K562 (cell line): ENCODE results near the gene SKOR1. TPM values are rescaled to one million over a fixed set of nuclear protein-coding genes. Genes with fewer than 3 reads are reported as not detected.

Source experiments
- BCOR ChIP-seq: fragments of 450-650 bp; IDR thresholded peaks from 2 replicates; pipeline ENCODE4 v1.6.1; 2016
- BRCA1 ChIP-seq, 2 experiments: fragments of 450-650 bp in 1 of 2; sonication (generic) in 1 of 2; formaldehyde crosslinking in 1 of 2; IDR thresholded peaks; 2 replicates each; pipeline versions ENCODE4 v1.5.0 to v1.6.1; 2017 to 2020; ENCODE audit warnings: mild to moderate bottlenecking in 1 of 2, missing genetic modification reagents in 1 of 2
- BRD9 ChIP-seq: fragments of 450-650 bp; IDR thresholded peaks from 2 replicates; pipeline ENCODE4 v1.6.1; 2018; ENCODE audit warnings: low read depth; ENCODE audit not compliant: partially characterized antibody
- C11orf30 ChIP-seq: fragments of 450-650 bp; IDR thresholded peaks from 2 replicates; pipeline ENCODE4 v1.6.1; 2016; ENCODE audit warnings: low read depth, mild to moderate bottlenecking
- CBX3 ChIP-seq, 2 experiments: IDR thresholded peaks; 1 replicate in 1 of 2; 2 replicates in 1 of 2; pipeline ENCODE4 v1.6.1; 2012; ENCODE audit warnings: inconsistent platforms in 2 of 2, low read length in 2 of 2, borderline replicate concordance in 1 of 2, control low read depth in 1 of 2
- E2F3 ChIP-seq: fragments of 250-450 bp; sonication (Bioruptor Pico); IDR thresholded peaks from 2 replicates; pipeline ENCODE4 v1.4.0; 2020; ENCODE audit warnings: mild to moderate bottlenecking
- FOXK2 ChIP-seq, 2 experiments: fragments of 450-650 bp; IDR thresholded peaks in 1 of 2; conservative IDR thresholded peaks in 1 of 2; 2 replicates each; pipeline ENCODE4 v1.6.1; 2016; ENCODE audit warnings: low read depth in 2 of 2, mild to moderate bottlenecking in 1 of 2
- GTF2E2 ChIP-seq: fragments of 200-800 bp; sonication (Bioruptor generic); IDR thresholded peaks from 2 replicates; pipeline ENCODE4 v1.6.1; 2016; ENCODE audit warnings: missing genetic modification characterization, missing compliant biosample characterization
- JUND ChIP-seq, 2 experiments: IDR thresholded peaks; 2 replicates in 1 of 2; 3 replicates in 1 of 2; pipeline ENCODE4 v1.6.1; 2011; ENCODE audit warnings: borderline replicate concordance in 2 of 2, low read depth in 2 of 2, low read length in 2 of 2, improper control_type of control experiment in 1 of 2, missing biosample characterization in 1 of 2, missing genetic modification characterization in 1 of 2, missing genetic modification reagents in 1 of 2
- KLF10 ChIP-seq: fragments of 250-450 bp; sonication (Bioruptor Pico); IDR thresholded peaks from 2 replicates; pipeline ENCODE4 v1.6.1; 2021; ENCODE audit warnings: matching md5 sums
- MBD2 ChIP-seq: sonication (generic); IDR thresholded peaks from 2 replicates; pipeline ENCODE4 v1.6.1; 2016; ENCODE audit warnings: low read depth, borderline replicate concordance
- MTF1 ChIP-seq: fragments of 250-450 bp; sonication (Bioruptor Pico); IDR thresholded peaks from 2 replicates; pipeline ENCODE4 v1.9.0; 2021; ENCODE audit warnings: moderate library complexity, mild to moderate bottlenecking, inconsistent platforms, borderline replicate concordance
- NCOA6 ChIP-seq: fragments of 450-650 bp; IDR thresholded peaks from 2 replicates; pipeline ENCODE4 v1.6.1; 2017; ENCODE audit warnings: mild to moderate bottlenecking
- RAD51 ChIP-seq: fragments of 450-650 bp; IDR thresholded peaks from 2 replicates; pipeline ENCODE4 v1.7.1; 2016; ENCODE audit warnings: low read depth, mild to moderate bottlenecking, borderline replicate concordance
- RBM22 ChIP-seq: fragments of 200-400 bp; formaldehyde crosslinking; IDR thresholded peaks from 2 replicates; pipeline ENCODE4 v1.6.1; 2018; ENCODE audit warnings: low read length, low read depth; ENCODE audit not compliant: poor library complexity, severe bottlenecking
- ZBTB17 ChIP-seq: fragments of 450-650 bp; formaldehyde crosslinking; IDR thresholded peaks from 2 replicates; pipeline ENCODE4 v1.4.0; 2020; ENCODE audit warnings: mild to moderate bottlenecking
- ZFPM2 ChIP-seq: fragments of 250-450 bp; sonication (Bioruptor Pico); IDR thresholded peaks from 2 replicates; pipeline ENCODE4 v1.5.1; 2022; ENCODE audit warnings: mild to moderate bottlenecking
- ZNF12 ChIP-seq: sonication (generic); formaldehyde crosslinking; IDR thresholded peaks from 2 replicates; pipeline ENCODE4 v1.4.0; 2020; ENCODE audit warnings: mild to moderate bottlenecking, missing genetic modification reagents
- ZNF444 ChIP-seq: fragments of 250-450 bp; sonication (Bioruptor Pico); IDR thresholded peaks from 2 replicates; pipeline ENCODE4 v1.4.0; 2020; ENCODE audit warnings: mild to moderate bottlenecking, moderate library complexity
- ZNF445 ChIP-seq: fragments of 250-450 bp; sonication (Bioruptor Pico); IDR thresholded peaks from 2 replicates; pipeline ENCODE4 v1.4.0; 2020; ENCODE audit warnings: low read depth, mild to moderate bottlenecking, moderate library complexity
- polyA plus RNA-seq, 8 experiments: library from polyadenylated mRNA; depleted of rRNA in 4 of 8; stranded (reverse) in 5 of 8; unstranded in 3 of 8; fragments of >200 nt; fragmentation: Nextera tagmentation in 2 of 8; fragmentation: Illumina TruSeq in 1 of 8; extraction: Ambion mirVana in 2 of 8; extraction: Trizol in 1 of 8; gene quantifications; 2 replicates each; pipeline versions ENCODE4 v1.2.1 to v1.2.3, GENCODE V29; 2011 to 2014; ENCODE audit warnings: inconsistent platforms in 1 of 8, missing spikeins in 1 of 8
- total RNA-seq, 7 experiments: library from RNA; depleted of rRNA in 6 of 7; stranded (reverse); fragments of >200 nt in 6 of 7; fragmentation: Illumina TruSeq in 2 of 7; extraction: Trizol in 2 of 7; gene quantifications; 2 replicates each; pipeline versions ENCODE4 v1.2.1 to v1.2.3, GENCODE V29; 2011 to 2021; ENCODE audit warnings: low replicate concordance in 1 of 7

SKOR1 gene
- total and polyA plus RNA-seq, 9 of the 15 experiments (the other 6 are each of a cell fraction or from before 2014, with no cell fraction given), result 0.04 to 0.41 (median 0.09) TPM; not detected in 3

- TF ChIP-seq BRD9 (no peak), ZBTB17 (CRISPR knock-in tag) (no peak), MBD2 (peak; percentile 55; the same call in 1 of the 2 replicates), ZNF444 (CRISPR knock-in tag) (no peak), ZFPM2 (CRISPR knock-in tag) (no peak), RAD51 (peak; percentile 97), KLF10 (CRISPR knock-in tag) (no peak), NCOA6 (no peak), BRCA1 (IDR thresholded peaks at IDR 0.05) (no peak), BRCA1 (CRISPR knock-in tag; IDR thresholded peaks at IDR 0.05) (no peak), FOXK2 (conservative IDR thresholded peaks at IDR 0.05 in 1 of 2, IDR thresholded peaks at IDR 0.05 in 1 of 2; ENCODE audit: low read depth in 2 of 2) (peak; percentile 57 to 64), JUND (IDR thresholded peaks at IDR 0.05; ENCODE audit: borderline replicate concordance, low read depth, low read length) (no peak; the same call in 1 of the 2 replicates), JUND (tag; IDR thresholded peaks at IDR 0.05; ENCODE audit: borderline replicate concordance, low read depth, low read length) (no peak; the same call in 2 of the 3 replicates), BCOR (peak; percentile 38; the same call in 1 of the 2 replicates), ZNF445 (CRISPR knock-in tag) (no peak), ZNF12 (CRISPR knock-in tag) (peak; percentile 71; the same call in 1 of the 2 replicates), MTF1 (CRISPR knock-in tag) (no peak), GTF2E2 (tag) (peak; percentile 87), C11orf30 (peak; percentile 64), CBX3 (IDR thresholded peaks at IDR 0.05; ENCODE audit: borderline replicate concordance in 1 of 2, low read length in 2 of 2) (peak in 1 of 2 experiments; percentile 13; a peak in 1 of 3 replicates), E2F3 (CRISPR knock-in tag) (no peak), RBM22 (peak; percentile 44)
Observed at GRCh38 chr15:67839929-67840748, 14.8 kb downstream of the SKOR1 start, which contains the start of gene RNU6-1 (continued).
